SK-N-SH (cell line): ENCODE results near the gene PALS1. TPM values are rescaled to one million over a fixed set of nuclear protein-coding genes. Genes with fewer than 3 reads are reported as not detected.
A peak's percentile ranks its signal among the peaks of the same experiment; 100 is the strongest.

Experiments
- CTCF ChIA-PET: fragments of 300-600, 350-600 bp; formaldehyde crosslinking; extraction: SDS; loops from one replicate; lab custom pipeline; 2021; lab: Yijun Ruan, JAX
- POLR2A ChIA-PET: fragments of 350-600 bp; sonication (Branson Sonifier 250); formaldehyde crosslinking; extraction: SDS; loops from one replicate; lab custom pipeline; 2020; ENCODE audit warnings: antibody characterized with exemption, inconsistent platforms; lab: Yijun Ruan, JAX
- DNase-seq: peaks from one replicate; pipeline ENCODE4 v3.0.0; 2012
- H2AFZ ChIP-seq: fragments of 200-600 bp; sonication (generic); 2 replicates; pipeline ENCODE4 v1.8.1; 2016; ENCODE audit warnings: antibody characterized with exemption, mild to moderate bottlenecking, low read depth
- H3F3A ChIP-seq: fragments of 200-600 bp; sonication (generic); replicated peaks from 2 replicates; pipeline ENCODE3; 2016; ENCODE audit warnings: antibody characterized with exemption, mild to moderate bottlenecking; ENCODE audit not compliant: insufficient read depth
- H3K27ac ChIP-seq, 2 experiments: fragments of 200-500 bp in 1 of 2; fragments of 200-600 bp in 1 of 2; sonication (Bioruptor generic) in 1 of 2; sonication (generic), shearing (Covaris generic) in 1 of 2; 2 replicates each; pipeline versions ENCODE4 v1.5.1 to v1.6.1; 2014 to 2016; ENCODE audit warnings: low read depth in 2 of 2, inconsistent platforms in 1 of 2, low read length in 1 of 2, mild to moderate bottlenecking in 1 of 2, mixed read lengths in 1 of 2
- H3K27me3 ChIP-seq: fragments of 200-600 bp; sonication (generic), shearing (Covaris generic); 2 replicates; pipeline ENCODE4 v1.6.1; 2016; ENCODE audit warnings: mixed run types; ENCODE audit not compliant: insufficient read depth
- H3K36me3 ChIP-seq, 2 experiments: fragments of 200-500 bp in 1 of 2; fragments of 200-600 bp in 1 of 2; sonication (Bioruptor generic) in 1 of 2; sonication (generic) in 1 of 2; replicated peaks in 1 of 2; 2 replicates each; pipeline versions ENCODE3 to v1.5.1; 2014 to 2016; ENCODE audit warnings: low read length in 1 of 2, mild to moderate bottlenecking in 1 of 2; ENCODE audit not compliant: insufficient read depth in 2 of 2, control insufficient read depth in 1 of 2
- H3K4me1 ChIP-seq, 2 experiments: fragments of 200-500 bp in 1 of 2; fragments of 200-600 bp in 1 of 2; sonication (Bioruptor generic) in 1 of 2; sonication (generic), shearing (Covaris generic) in 1 of 2; 2 replicates each; pipeline versions ENCODE4 v1.5.1 to v1.6.1; 2014 to 2016; ENCODE audit warnings: low read depth in 1 of 2, low read length in 1 of 2, mixed run types in 1 of 2; ENCODE audit not compliant: insufficient read depth in 2 of 2, control insufficient read depth in 1 of 2
- H3K4me2 ChIP-seq: fragments of 200-600 bp; sonication (generic), shearing (Covaris generic); 2 replicates; pipeline ENCODE4 v1.6.1; 2017; ENCODE audit warnings: mixed run types
- H3K4me3 ChIP-seq, 2 experiments: fragments of 200-500 bp in 1 of 2; fragments of 200-600 bp in 1 of 2; sonication (Bioruptor generic) in 1 of 2; sonication (generic), shearing (Covaris generic) in 1 of 2; 2 replicates each; pipeline versions ENCODE4 v1.5.1 to v1.8.1; 2014 to 2016; ENCODE audit warnings: low read depth in 2 of 2, inconsistent platforms in 1 of 2, low read length in 1 of 2, mild to moderate bottlenecking in 1 of 2, mixed read lengths in 1 of 2, moderate library complexity in 1 of 2
- H3K79me2 ChIP-seq: fragments of 200-600 bp; sonication (generic); 2 replicates; pipeline ENCODE4 v1.8.1; 2017; ENCODE audit warnings: mild to moderate bottlenecking; ENCODE audit not compliant: insufficient read depth
- H3K9ac ChIP-seq: fragments of 200-600 bp; sonication (generic); 2 replicates; pipeline ENCODE4 v1.6.1; 2017; ENCODE audit warnings: mixed run types
- H3K9me2 ChIP-seq: fragments of 200-600 bp; sonication (generic); 2 replicates; pipeline ENCODE4 v1.6.1; 2017; ENCODE audit warnings: mixed run types
- H3K9me3 ChIP-seq: fragments of 200-600 bp; sonication (generic); 2 replicates; pipeline ENCODE4 v1.6.1; 2017; ENCODE audit warnings: mixed run types, mild to moderate bottlenecking, moderate library complexity
- H4K20me1 ChIP-seq: fragments of 200-600 bp; sonication (generic); 2 replicates; pipeline ENCODE4 v1.6.1; 2017; ENCODE audit warnings: mild to moderate bottlenecking, mixed run types; ENCODE audit not compliant: insufficient read depth
- CTCF ChIP-seq: fragments of 200-600 bp; sonication (generic); IDR thresholded peaks from 2 replicates; pipeline ENCODE4 v1.6.1; 2017; ENCODE audit warnings: antibody characterized with exemption, mild to moderate bottlenecking, moderate library complexity
- ELF1 ChIP-seq: IDR thresholded peaks from 2 replicates; pipeline ENCODE4 v1.4.0; 2012
- EZH2phosphoT487 ChIP-seq: fragments of 200-600 bp; sonication (generic); IDR thresholded peaks from 2 replicates; pipeline ENCODE4 v1.6.1; 2017; ENCODE audit warnings: low read depth, mixed run types, mild to moderate bottlenecking, antibody characterized with exemption, moderate library complexity, borderline replicate concordance
- FOSL2 ChIP-seq: IDR thresholded peaks from 2 replicates; pipeline ENCODE4 v1.4.0; 2012; ENCODE audit warnings: low read depth, mild to moderate bottlenecking, moderate library complexity, borderline replicate concordance
- GATA2 ChIP-seq: sonication (generic); formaldehyde crosslinking; IDR thresholded peaks from 2 replicates; pipeline ENCODE4 v1.5.0; 2020; ENCODE audit warnings: mild to moderate bottlenecking, missing genetic modification reagents
- MAX ChIP-seq: IDR thresholded peaks from 2 replicates; pipeline ENCODE4 v1.4.0; 2012; ENCODE audit warnings: low read depth
- MXI1 ChIP-seq: IDR thresholded peaks from 2 replicates; pipeline ENCODE4 v1.6.1; 2012; ENCODE audit warnings: mild to moderate bottlenecking, low read depth, low read length, improper control_type of control experiment
- NRF1 ChIP-seq: IDR thresholded peaks from 2 replicates; pipeline ENCODE4 v1.6.1; 2012; ENCODE audit warnings: low read depth, mild to moderate bottlenecking, low read length
- PBX3 ChIP-seq: IDR thresholded peaks from 2 replicates; pipeline ENCODE4; 2012
- POLR2AphosphoS5 ChIP-seq: IDR thresholded peaks from 2 replicates; pipeline ENCODE4 v1.6.1; 2012; ENCODE audit warnings: low read depth, low read length
- RAD21 ChIP-seq: IDR thresholded peaks from 2 replicates; pipeline ENCODE4 v1.6.1; 2012; ENCODE audit warnings: mild to moderate bottlenecking, low read length
- RFX5 ChIP-seq: IDR thresholded peaks from 2 replicates; pipeline ENCODE4 v1.6.1; 2012; ENCODE audit warnings: mild to moderate bottlenecking, improper control_type of control experiment, low read length
- SIN3A ChIP-seq: IDR thresholded peaks from 2 replicates; pipeline ENCODE4 v1.6.1; 2012; ENCODE audit warnings: low read depth, mild to moderate bottlenecking, low read length, moderate library complexity, borderline replicate concordance
- TAF1 ChIP-seq: IDR thresholded peaks from 2 replicates; pipeline ENCODE4 v1.6.1; 2012; ENCODE audit warnings: low read depth, mild to moderate bottlenecking, low read length, moderate library complexity, borderline replicate concordance
- ZBTB33 ChIP-seq: IDR thresholded peaks from 2 replicates; pipeline ENCODE4 v1.4.0; 2012; ENCODE audit warnings: low read depth, borderline replicate concordance
- WGBS: methylation state at CpG from one replicate; pipeline ENCODE4 v1.1.6; 2017; ENCODE audit warnings: low lambda C conversion rate; 5-methylcytosine and 5-hydroxymethylcytosine counted together
- polyA plus RNA-seq, 3 experiments: library from polyadenylated mRNA; depleted of rRNA; stranded (reverse); fragments of >200 nt; gene quantifications; 2 replicates each; pipeline ENCODE4 v1.2.3, GENCODE V29; 2012
- TF ChIP-seq, protein P1 (sequence below): IDR thresholded peaks from 2 replicates; pipeline ENCODE4 v1.4.0; 2012; ENCODE audit warnings: low read depth, borderline replicate concordance

PALS1 gene
- polyA plus RNA-seq, 1 of the 3 experiments (the other 2 are of a cell fraction): 8.0 TPM

DNA sequence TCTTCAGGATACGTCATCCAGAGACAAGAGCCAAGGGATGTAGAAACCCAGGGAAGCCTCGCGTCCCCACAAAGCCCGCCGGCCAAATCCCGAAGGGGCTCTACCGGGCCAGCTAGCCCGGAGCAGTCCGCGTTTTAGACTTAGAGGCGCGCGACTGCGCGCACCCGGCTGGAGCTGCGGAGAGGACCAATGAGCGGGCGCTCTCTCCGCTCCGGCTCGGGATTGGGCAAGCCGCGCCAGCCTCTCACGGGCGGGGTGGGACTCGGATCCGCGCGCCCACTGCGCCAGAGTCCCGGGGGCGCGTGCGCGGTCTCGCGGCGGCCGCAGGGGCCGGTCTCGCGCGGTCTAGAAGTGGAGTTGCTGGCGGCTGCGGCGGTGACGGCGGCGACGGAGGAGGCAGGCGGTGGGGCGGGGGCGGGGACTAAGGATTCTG, 241 bp upstream of the PALS1 start (continued):
- TF ChIP-seq EZH2phosphoT487 (no peak), RAD21 (no peak), TAF1 (no peak), NRF1 (peak; percentile 72), ZBTB33 (peak; percentile 92), CTCF (no peak), RFX5 (no peak), ELF1 (no peak), SIN3A (peak; percentile 23; the same call in 1 of the 2 replicates), FOSL2 (no peak), MXI1 (peak; percentile 43; the same call in 1 of the 2 replicates), GATA2 (CRISPR knock-in tag) (no peak)

DNA sequence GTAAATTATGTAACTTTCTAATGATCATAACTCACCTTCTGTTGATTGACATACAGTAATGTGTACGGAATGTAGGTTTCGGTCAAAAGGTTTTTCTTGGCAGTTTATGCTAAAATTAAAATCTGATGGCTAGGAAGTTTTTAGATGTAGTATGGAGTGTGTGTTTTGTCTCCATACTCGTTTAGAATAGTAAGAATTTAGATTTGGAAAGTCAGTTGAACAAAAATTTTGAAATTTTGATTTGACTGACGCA, 859 bp downstream of the PALS1 start:
- Histone ChIP-seq H3K36me3 (no peaks in the 10 kb centered on the region), H3K9me3 (no peaks in the 10 kb centered on the region), H3F3A (peaks cover 13% of the 10 kb centered on the region), H3K79me2 (peaks cover 55% of the 10 kb centered on the region), H4K20me1 (peaks cover 13% of the 10 kb centered on the region; the same call in 1 of the 2 replicates), H3K4me2 (peak overlapping the region; percentile 73), H3K27me3 (no peaks in the 10 kb centered on the region), H3K4me3 (peak overlapping the region; percentile 67 to 80), H3K4me1 (peaks cover 6% of the 10 kb centered on the region in 2 experiments; a peak in 3 of 4 replicates), H2AFZ (peak overlapping the region; percentile 69), H3K9me2 (no peaks in the 10 kb centered on the region), H3K27ac (peak overlapping the region; percentile 89 to 94), H3K9ac (peak overlapping the region; percentile 91)
- ChIA-PET POLR2A (no interaction called here), CTCF (interaction anchor here (0.6 to 2.6 kb wide), 3 partner anchors 9 to 118 kb away, joined by 3 to 7 read pairs (median 7); partner anchors contain the start of genes ATP6V1D and EIF2S1)
- TF ChIP-seq, protein P1, sequence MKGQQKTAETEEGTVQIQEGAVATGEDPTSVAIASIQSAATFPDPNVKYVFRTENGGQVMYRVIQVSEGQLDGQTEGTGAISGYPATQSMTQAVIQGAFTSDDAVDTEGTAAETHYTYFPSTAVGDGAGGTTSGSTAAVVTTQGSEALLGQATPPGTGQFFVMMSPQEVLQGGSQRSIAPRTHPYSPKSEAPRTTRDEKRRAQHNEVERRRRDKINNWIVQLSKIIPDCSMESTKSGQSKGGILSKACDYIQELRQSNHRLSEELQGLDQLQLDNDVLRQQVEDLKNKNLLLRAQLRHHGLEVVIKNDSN: no peak
- TF ChIP-seq PBX3 (peak; percentile 54), POLR2AphosphoS5 (no peak), MAX (no peak), NRF1 (no peak)
- WGBS: under 1% methylated on average over 4 of the region's 4 CpGs
- DNase-seq: no peak
